SJCRH30 (cell line): Measurements from ENCODE around the gene NUP37. TPM values are rescaled to one million over a fixed set of nuclear protein-coding genes. Genes with fewer than 3 reads are reported as not detected.
A peak's percentile ranks its signal among the peaks of the same experiment; 100 is the strongest.
"Not testable (repeated sequence)": the region's sequence is repeated elsewhere in the genome, so short reads cannot be mapped to it uniquely, and the experiment has no call there.

Experiments
- DNase-seq, 2 experiments: peaks; one replicate each; pipeline ENCODE4 v3.0.0-alpha.2; 2015 to 2020
- H3K27ac ChIP-seq: fragments of 250-450 bp; sonication (Bioruptor Pico); 2 replicates; pipeline ENCODE4 v1.5.1; 2020; ENCODE audit warnings: mild to moderate bottlenecking, moderate library complexity
- H3K27me3 ChIP-seq: fragments of 250-450 bp; sonication (Bioruptor Pico); 2 replicates; pipeline ENCODE4 v1.5.1; 2020; ENCODE audit warnings: mild to moderate bottlenecking, moderate library complexity
- H3K36me3 ChIP-seq: fragments of 250-450 bp; sonication (Bioruptor Pico); 2 replicates; pipeline ENCODE4 v1.5.1; 2020; ENCODE audit warnings: mild to moderate bottlenecking, moderate library complexity
- H3K4me1 ChIP-seq: fragments of 250-450 bp; sonication (Bioruptor Pico); 2 replicates; pipeline ENCODE4 v1.5.1; 2020; ENCODE audit warnings: mild to moderate bottlenecking, moderate library complexity
- H3K4me3 ChIP-seq: fragments of 250-450 bp; sonication (Bioruptor Pico); 2 replicates; pipeline ENCODE4 v1.5.1; 2020; ENCODE audit warnings: mild to moderate bottlenecking, moderate library complexity
- H3K9me3 ChIP-seq: fragments of 250-450 bp; sonication (Bioruptor Pico); replicated peaks from 2 replicates; pipeline ENCODE4 v1.5.1; 2020; ENCODE audit warnings: mild to moderate bottlenecking, moderate library complexity
- total RNA-seq: library from RNA; depleted of rRNA; stranded (reverse); fragments of >200 nt; shearing (Covaris generic); gene quantifications from 2 replicates; pipeline ENCODE4 v1.2.3, GENCODE V29; 2014

The NUP37 gene
- total RNA-seq, 1 experiment from 2014 or later: 63.5 TPM

GRCh38 chr12:102114212-102114611 lies 5.7 kb downstream of the NUP37 start:
- Histone ChIP-seq H3K9me3 (no peaks in the 10 kb centered on the region), H3K27me3 (no peaks in the 10 kb centered on the region), H3K4me3 (no peak overlapping the region), H3K4me1 (peaks cover 3% of the 10 kb centered on the region; the same call in 1 of the 2 replicates), H3K27ac (no peak overlapping the region), H3K36me3 (peaks cover 20% of the 10 kb centered on the region)
- DNase-seq: no peak

GRCh38 chr12:102110782-102111181 lies 9.1 kb downstream of the NUP37 start:
- DNase-seq: no peak
- H3K27me3 ChIP-seq: no peaks in the 10 kb centered on the region
- no peaks in the 10 kb centered on the region for H3K9me3 ChIP-seq
- no peak overlapping the region for H3K27ac ChIP-seq
- no peaks in the 10 kb centered on the region for H3K4me1 ChIP-seq
- no peak overlapping the region for H3K4me3 ChIP-seq
- peaks cover 49% of the 10 kb centered on the region for H3K36me3 ChIP-seq

- H3K9me3 ChIP-seq: no peaks in the 10 kb centered on the region
- no peak overlapping the region for H3K27ac ChIP-seq
- H3K27me3 ChIP-seq: no peaks in the 10 kb centered on the region
- no peak for DNase-seq
- H3K4me1 ChIP-seq: no peaks in the 10 kb centered on the region
- no peak overlapping the region for H3K4me3 ChIP-seq
- H3K36me3 ChIP-seq: peaks cover 56% of the 10 kb centered on the region
Measured at GRCh38 chr12:102107970-102108369, 11.9 kb downstream of the NUP37 start.

GRCh38 chr12:102106905-102107304 lies 13.0 kb downstream of the NUP37 start:
- no peak for DNase-seq
- H3K4me1 ChIP-seq: no peaks in the 10 kb centered on the region
- H3K27me3 ChIP-seq: no peaks in the 10 kb centered on the region
- no peaks in the 10 kb centered on the region for H3K9me3 ChIP-seq
- peaks cover 58% of the 10 kb centered on the region for H3K36me3 ChIP-seq
- no peak overlapping the region for H3K4me3 ChIP-seq
- H3K27ac ChIP-seq: no peak overlapping the region

DNA sequence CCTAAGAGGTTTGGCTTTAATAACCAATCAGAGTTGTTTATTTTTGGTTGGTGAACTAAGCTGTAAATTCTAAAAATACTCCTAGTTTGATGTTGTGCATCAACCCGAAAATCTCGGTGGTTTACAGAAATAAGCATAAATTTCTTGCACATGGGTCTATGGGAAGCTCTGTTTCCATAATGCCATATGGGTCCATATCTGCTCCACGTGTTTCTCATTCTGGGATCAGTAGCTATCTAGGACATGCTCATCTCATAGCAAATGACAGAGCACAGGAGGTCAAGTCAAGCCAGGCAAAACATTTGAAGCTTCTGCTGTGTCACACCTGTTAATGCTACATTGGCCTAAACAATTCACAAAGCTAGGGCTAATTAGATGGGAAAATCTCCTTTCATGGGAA lies 23.1 kb downstream of the NUP37 start:
- H3K4me3 ChIP-seq: no peak overlapping the region
- H3K36me3 ChIP-seq: peaks cover 31% of the 10 kb centered on the region
- H3K9me3 ChIP-seq: no peaks in the 10 kb centered on the region
- DNase-seq: no peak
- no peaks in the 10 kb centered on the region for H3K27me3 ChIP-seq
- no peak overlapping the region for H3K27ac ChIP-seq
- 0 out of 2 replicates have a peak, but pooled peaks cover 4% of the 10 kb centered on the region for H3K4me1 ChIP-seq

GRCh38 chr12:102095677-102096263 lies 24.1 kb downstream of the NUP37 start:
- Histone ChIP-seq H3K27me3 (no peaks in the 10 kb centered on the region), H3K36me3 (peaks cover 31% of the 10 kb centered on the region), H3K9me3 (no peaks in the 10 kb centered on the region), H3K27ac (no peak overlapping the region), H3K4me3 (no peak overlapping the region), H3K4me1 (0 out of 2 replicates have a peak, but pooled peaks cover 4% of the 10 kb centered on the region)
- peak in 1 of 2 experiments; percentile 19 for DNase-seq

- H3K27me3 ChIP-seq: no peaks in the 10 kb centered on the region
- no peak overlapping the region for H3K27ac ChIP-seq
- peaks cover 26% of the 10 kb centered on the region for H3K36me3 ChIP-seq
- H3K4me1 ChIP-seq: 0 out of 2 replicates have a peak, but pooled peaks cover 4% of the 10 kb centered on the region
- DNase-seq: no peak
- no peaks in the 10 kb centered on the region for H3K9me3 ChIP-seq
- H3K4me3 ChIP-seq: no peak overlapping the region
Measured at GRCh38 chr12:102093319-102093718, 26.6 kb downstream of the NUP37 start.

GRCh38 chr12:102089228-102089835 lies 30.6 kb downstream of the NUP37 start:
- H3K9me3 ChIP-seq, H3K27me3 ChIP-seq, DNase-seq, H3K4me3 ChIP-seq, H3K4me1 ChIP-seq, H3K27ac ChIP-seq: not testable (repeated sequence)
- H3K36me3 ChIP-seq: peaks cover 19% of the 10 kb centered on the region

- DNase-seq: no peak
- Histone ChIP-seq H3K36me3 (peaks cover 35% of the 10 kb centered on the region; the same call in 1 of the 2 replicates), H3K27ac (no peak overlapping the region), H3K27me3 (no peaks in the 10 kb centered on the region), H3K4me3 (no peak overlapping the region), H3K4me1 (no peaks in the 10 kb centered on the region), H3K9me3 (no peaks in the 10 kb centered on the region)
Measured at GRCh38 chr12:102080842-102081241, 39.1 kb downstream of the NUP37 start.

DNA sequence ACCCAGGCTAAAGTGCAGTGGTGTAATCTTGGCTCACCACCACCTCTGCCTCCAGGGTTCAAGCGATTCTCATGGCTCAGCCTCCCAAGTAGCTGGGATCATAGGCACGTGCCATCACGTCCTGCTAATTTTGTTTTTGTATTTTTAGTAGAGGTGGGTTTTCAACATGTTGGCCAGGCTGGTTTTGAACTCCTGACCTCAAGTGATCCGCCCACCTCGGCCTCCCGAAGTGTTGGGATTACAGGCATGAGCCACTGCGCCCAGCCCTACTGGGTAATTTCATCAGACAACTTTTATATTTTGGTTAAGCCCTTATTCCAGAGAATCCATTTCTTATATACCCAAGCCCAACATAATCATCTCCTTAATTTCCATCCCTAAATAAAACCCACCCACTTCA lies 47.8 kb downstream of the NUP37 start:
- not testable (repeated sequence) for H3K4me3 ChIP-seq, DNase-seq, H3K27ac ChIP-seq, H3K27me3 ChIP-seq, H3K9me3 ChIP-seq
- H3K4me1 ChIP-seq: peaks cover 12% of the 10 kb centered on the region
- peaks cover 25% of the 10 kb centered on the region; the same call in 1 of the 2 replicates for H3K36me3 ChIP-seq

DNA sequence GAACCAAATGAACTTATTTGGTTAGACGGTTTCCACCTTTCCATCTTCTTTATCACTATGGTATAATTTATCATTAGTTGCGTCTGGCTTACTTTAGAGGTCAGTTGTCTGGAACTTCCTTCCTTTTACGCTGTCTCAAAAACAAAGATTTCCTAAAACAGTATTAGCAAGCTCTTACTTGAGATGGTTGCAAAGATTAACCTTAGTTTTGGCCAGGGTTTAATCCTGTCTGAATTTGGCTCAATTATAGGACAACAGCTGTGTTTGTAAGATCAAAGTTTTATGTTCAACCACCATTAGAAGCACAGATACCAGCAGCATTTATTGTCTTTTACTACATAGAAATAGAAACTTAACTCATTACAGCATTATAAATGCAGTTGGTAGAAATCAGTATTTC lies 50.2 kb downstream of the NUP37 start:
- Histone ChIP-seq H3K27ac (no peak overlapping the region), H3K36me3 (peaks cover 11% of the 10 kb centered on the region; the same call in 1 of the 2 replicates)
- DNase-seq: peak in 1 of 2 experiments; percentile 20

GRCh38 chr12:102067574-102068258 lies 52.2 kb downstream of the NUP37 start:
- no peaks in the 10 kb centered on the region for H3K36me3 ChIP-seq
- DNase-seq: no peak
- H3K4me1 ChIP-seq: peaks cover 12% of the 10 kb centered on the region
- H3K27ac ChIP-seq: no peak overlapping the region
- no peak overlapping the region for H3K4me3 ChIP-seq
- no peaks in the 10 kb centered on the region for H3K9me3 ChIP-seq
- H3K27me3 ChIP-seq: no peaks in the 10 kb centered on the region

More for the DNA sequence above, 50.2 kb downstream of the NUP37 start:
- Histone ChIP-seq H3K4me3 (no peak overlapping the region), H3K9me3 (no peaks in the 10 kb centered on the region), H3K4me1 (peaks cover 12% of the 10 kb centered on the region), H3K27me3 (no peaks in the 10 kb centered on the region)

DNA sequence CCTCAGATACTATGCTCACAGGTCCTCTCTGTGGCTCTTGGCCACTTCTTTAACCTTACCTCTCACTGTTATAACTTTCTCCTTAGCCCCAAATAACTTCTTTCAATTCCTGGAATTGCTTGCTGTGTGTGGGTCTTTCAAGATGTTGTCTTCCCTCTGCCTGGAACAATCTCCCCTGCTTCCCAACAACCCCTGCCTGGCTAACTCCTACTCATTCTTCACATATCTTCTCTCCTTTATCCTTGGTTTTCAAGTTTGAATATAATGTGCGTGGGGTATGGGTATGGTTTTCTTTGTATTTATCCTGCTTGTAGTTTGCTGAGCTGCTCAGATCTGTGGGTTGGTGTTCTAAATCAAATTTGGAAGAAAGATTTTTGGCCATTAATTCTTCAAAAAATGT lies 55.4 kb downstream of the NUP37 start:
- Histone ChIP-seq H3K27ac (no peak overlapping the region), H3K9me3 (no peaks in the 10 kb centered on the region)
- DNase-seq: no peak

DNA sequence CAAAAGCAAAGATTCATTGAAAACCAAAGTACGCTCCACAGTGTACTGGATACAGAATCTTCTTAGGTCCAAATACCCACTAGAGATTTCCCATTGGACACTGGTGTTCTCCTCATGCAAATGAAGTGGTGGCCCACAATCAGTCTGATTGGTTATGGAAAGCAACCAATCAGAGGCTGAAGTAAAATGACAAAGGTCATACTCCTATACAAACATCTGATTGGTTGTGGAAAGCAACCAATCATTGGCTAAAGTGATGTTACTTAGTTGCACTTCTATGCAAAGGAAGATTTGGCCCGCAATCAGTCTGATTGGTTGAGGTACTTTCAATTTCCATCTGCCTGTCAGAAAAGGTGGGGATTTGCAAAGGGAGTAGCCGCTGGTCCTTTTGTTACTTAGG lies 56.8 kb downstream of the NUP37 start:
- Histone ChIP-seq H3K4me3 (peak overlapping the region; percentile 47), H3K9me3 (no peaks in the 10 kb centered on the region), H3K36me3 (no peaks in the 10 kb centered on the region), H3K27ac (no peak overlapping the region), H3K27me3 (no peaks in the 10 kb centered on the region), H3K4me1 (no peaks in the 10 kb centered on the region)
- DNase-seq: peak; percentile 40 to 75

More for the DNA sequence above, 55.4 kb downstream of the NUP37 start:
- Histone ChIP-seq H3K36me3 (no peaks in the 10 kb centered on the region), H3K4me1 (peaks cover 4% of the 10 kb centered on the region), H3K27me3 (no peaks in the 10 kb centered on the region), H3K4me3 (no peak overlapping the region)

GRCh38 chr12:102062419-102062806 lies 57.5 kb downstream of the NUP37 start:
- H3K27me3 ChIP-seq: no peaks in the 10 kb centered on the region
- H3K4me1 ChIP-seq: no peaks in the 10 kb centered on the region
- DNase-seq: no peak
- no peak overlapping the region for H3K27ac ChIP-seq
- H3K9me3 ChIP-seq: no peaks in the 10 kb centered on the region
- no peaks in the 10 kb centered on the region for H3K36me3 ChIP-seq
- peak overlapping the region; percentile 81 for H3K4me3 ChIP-seq
